Ovary (tissue), 3 donors: ENCODE measurements around the gene ZMYM2.

Experiments used
- EP300 ChIP-seq: sonication (generic); formaldehyde crosslinking; IDR thresholded peaks from one replicate; pipeline ENCODE4 v1.6.1; 2017; ENCODE audit warnings: antibody characterized with exemption
- TF ChIP-seq, protein P1 (sequence below), 3 donors: fragments of 450-650 bp in 2 of 3; fragments of 200-600 bp in 1 of 3; IDR thresholded peaks; one replicate each; pipeline versions ENCODE4 v1.5.1 to v1.8.0; 2016 to 2022; ENCODE audit warnings: antibody characterized with exemption in 3 of 3, mild to moderate bottlenecking in 1 of 3
- donor health status: DM: no; HTN: no; CAD: no.

DNA sequence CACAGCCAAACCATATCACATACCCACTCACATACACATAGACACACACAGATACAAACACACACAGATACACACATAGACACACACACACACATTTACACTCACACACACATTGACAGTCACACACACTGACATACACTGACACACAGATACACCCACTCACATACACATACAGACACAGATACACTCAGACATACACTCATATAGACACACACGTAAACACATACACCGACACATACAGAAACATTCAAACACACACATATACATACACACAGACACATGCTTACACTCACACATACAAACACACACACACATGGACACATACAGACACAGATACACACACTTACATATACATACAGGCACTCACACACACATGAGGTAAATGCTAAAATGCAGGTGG is 172.1 kb downstream of the ZMYM2 start:
- TF ChIP-seq, protein P1, sequence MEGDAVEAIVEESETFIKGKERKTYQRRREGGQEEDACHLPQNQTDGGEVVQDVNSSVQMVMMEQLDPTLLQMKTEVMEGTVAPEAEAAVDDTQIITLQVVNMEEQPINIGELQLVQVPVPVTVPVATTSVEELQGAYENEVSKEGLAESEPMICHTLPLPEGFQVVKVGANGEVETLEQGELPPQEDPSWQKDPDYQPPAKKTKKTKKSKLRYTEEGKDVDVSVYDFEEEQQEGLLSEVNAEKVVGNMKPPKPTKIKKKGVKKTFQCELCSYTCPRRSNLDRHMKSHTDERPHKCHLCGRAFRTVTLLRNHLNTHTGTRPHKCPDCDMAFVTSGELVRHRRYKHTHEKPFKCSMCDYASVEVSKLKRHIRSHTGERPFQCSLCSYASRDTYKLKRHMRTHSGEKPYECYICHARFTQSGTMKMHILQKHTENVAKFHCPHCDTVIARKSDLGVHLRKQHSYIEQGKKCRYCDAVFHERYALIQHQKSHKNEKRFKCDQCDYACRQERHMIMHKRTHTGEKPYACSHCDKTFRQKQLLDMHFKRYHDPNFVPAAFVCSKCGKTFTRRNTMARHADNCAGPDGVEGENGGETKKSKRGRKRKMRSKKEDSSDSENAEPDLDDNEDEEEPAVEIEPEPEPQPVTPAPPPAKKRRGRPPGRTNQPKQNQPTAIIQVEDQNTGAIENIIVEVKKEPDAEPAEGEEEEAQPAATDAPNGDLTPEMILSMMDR (IDR thresholded peaks at IDR 0.05): no peak
- TF ChIP-seq EP300: no peak
